ENCODE measurements around the gene VDAC2. TPM values are rescaled to one million over a fixed set of nuclear protein-coding genes. Genes with fewer than 3 reads are reported as not detected.

VDAC2 gene
- total RNA-seq, 1 experiment from 2014 or later = 328 TPM

GRCh38 chr10:75179657-75180177 lies 30.9 kb upstream of the VDAC2 start:
- TF ChIP-seq EZH2 (IDR thresholded peaks at IDR 0.05; ENCODE audit: borderline replicate concordance, low read depth, low read length, poor library complexity, severe bottlenecking) = no peak
- no peak for TF ChIP-seq CTCF (conservative IDR thresholded peaks at IDR 0.05; ENCODE audit: low read depth, low read length)
- H3K4me1 ChIP-seq (ENCODE audit: insufficient read depth, low read length, poor library complexity, severe bottlenecking) = peaks cover 8% of the 10 kb centered on the region
- no TSS peak for BruUV-seq (replicated peaks)
- no peak overlapping the region for H3K4me3 ChIP-seq (ENCODE audit: low read depth, low read length, poor library complexity, severe bottlenecking)
- ChIA-PET CTCF (no interaction called here), POLR2A (ENCODE audit: low non-redundant PET) (no interaction called here)
- H3K27me3 ChIP-seq (replicated peaks; ENCODE audit: insufficient read depth, low read depth, low read length, poor library complexity) = no peaks in the 10 kb centered on the region
- H3K36me3 ChIP-seq (ENCODE audit: insufficient read depth, low read length, poor library complexity, severe bottlenecking) = no peaks in the 10 kb centered on the region
- no peak overlapping the region for H3K27ac ChIP-seq (ENCODE audit: low read depth, low read length, poor library complexity, severe bottlenecking)
- H3K9me3 ChIP-seq (ENCODE audit: low read depth, low read length, poor library complexity, severe bottlenecking) = no peaks in the 10 kb centered on the region
- no peak for DNase-seq (ENCODE audit: low spot score)
- intact Hi-C loops (cut with micrococcal nuclease; ENCODE audit: unreplicated experiment) = no loop called here

DNA sequence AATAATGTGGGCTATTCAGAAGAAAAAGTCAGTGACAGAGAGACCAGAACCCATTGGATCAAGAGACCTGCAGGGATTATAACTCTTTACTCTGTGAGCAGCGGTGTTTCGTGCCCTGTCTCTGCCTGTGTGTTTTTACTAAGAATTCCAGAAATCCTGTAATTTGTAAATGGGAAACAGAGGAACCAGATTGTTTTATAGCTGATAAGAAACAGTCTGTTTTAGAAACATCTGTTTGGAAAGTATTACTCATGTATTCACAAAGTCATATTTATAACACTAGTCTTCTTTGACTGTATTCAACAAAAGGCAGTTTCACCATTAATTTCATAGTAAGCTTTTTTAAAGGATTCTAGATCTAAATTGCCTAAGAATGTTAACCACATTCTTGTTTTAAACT lies 30.0 kb upstream of the VDAC2 start:
- H3K27me3 ChIP-seq (replicated peaks; ENCODE audit: insufficient read depth, low read depth, low read length, poor library complexity) = no peaks in the 10 kb centered on the region
- no TSS peak for BruUV-seq (replicated peaks)
- peaks cover 8% of the 10 kb centered on the region for H3K4me1 ChIP-seq (ENCODE audit: insufficient read depth, low read length, poor library complexity, severe bottlenecking)
- DNase-seq (ENCODE audit: low spot score) = no peak
- no peak for TF ChIP-seq EZH2 (IDR thresholded peaks at IDR 0.05; ENCODE audit: borderline replicate concordance, low read depth, low read length, poor library complexity, severe bottlenecking)
- no peak for TF ChIP-seq CTCF (conservative IDR thresholded peaks at IDR 0.05; ENCODE audit: low read depth, low read length)
- no peak overlapping the region for H3K27ac ChIP-seq (ENCODE audit: low read depth, low read length, poor library complexity, severe bottlenecking)
- H3K36me3 ChIP-seq (ENCODE audit: insufficient read depth, low read length, poor library complexity, severe bottlenecking) = no peaks in the 10 kb centered on the region
- CTCF ChIA-PET = no interaction called here
- intact Hi-C loops (cut with micrococcal nuclease; ENCODE audit: unreplicated experiment) = no loop called here
- POLR2A ChIA-PET (ENCODE audit: low non-redundant PET) = no interaction called here
- no peak overlapping the region for H3K4me3 ChIP-seq (ENCODE audit: low read depth, low read length, poor library complexity, severe bottlenecking)
- H3K9me3 ChIP-seq (ENCODE audit: low read depth, low read length, poor library complexity, severe bottlenecking) = no peaks in the 10 kb centered on the region

DNA sequence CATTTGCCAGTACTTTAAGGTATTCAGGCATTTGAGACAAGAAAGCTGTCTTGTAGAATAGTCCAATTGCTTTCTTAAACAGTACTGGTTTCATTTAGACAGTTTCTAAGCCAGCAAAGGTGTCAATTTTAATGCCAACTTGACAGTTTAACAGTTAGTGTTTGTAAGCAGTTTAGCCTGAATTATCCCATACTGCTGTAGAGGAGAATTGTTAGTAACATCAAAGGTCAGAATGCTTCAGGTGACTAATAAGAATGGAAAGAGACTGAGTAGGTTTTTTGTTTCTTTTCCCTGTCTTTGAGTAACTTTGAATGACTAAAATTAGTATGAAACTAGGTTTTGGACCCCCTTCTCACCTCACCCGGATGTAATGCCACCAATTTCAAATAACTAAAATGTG lies 29.5 kb upstream of the VDAC2 start:
- Histone ChIP-seq H3K4me1 (ENCODE audit: insufficient read depth, low read length, poor library complexity, severe bottlenecking) (peaks cover 8% of the 10 kb centered on the region), H3K27me3 (replicated peaks; ENCODE audit: insufficient read depth, low read depth, low read length, poor library complexity) (no peaks in the 10 kb centered on the region), H3K9me3 (ENCODE audit: low read depth, low read length, poor library complexity, severe bottlenecking) (no peaks in the 10 kb centered on the region), H3K4me3 (ENCODE audit: low read depth, low read length, poor library complexity, severe bottlenecking) (no peak overlapping the region), H3K36me3 (ENCODE audit: insufficient read depth, low read length, poor library complexity, severe bottlenecking) (no peaks in the 10 kb centered on the region), H3K27ac (ENCODE audit: low read depth, low read length, poor library complexity, severe bottlenecking) (no peak overlapping the region)
- no peak for TF ChIP-seq EZH2 (IDR thresholded peaks at IDR 0.05; ENCODE audit: borderline replicate concordance, low read depth, low read length, poor library complexity, severe bottlenecking)
- no peak for TF ChIP-seq CTCF (conservative IDR thresholded peaks at IDR 0.05; ENCODE audit: low read depth, low read length)
- ChIA-PET CTCF (no interaction called here), POLR2A (ENCODE audit: low non-redundant PET) (no interaction called here)
- intact Hi-C loops (cut with micrococcal nuclease; ENCODE audit: unreplicated experiment) = no loop called here
- no peak for DNase-seq (ENCODE audit: low spot score)
- no TSS peak for BruUV-seq (replicated peaks)
